Mesenchymal stem cell (in vitro differentiated cells and primary cell): ENCODE results near the gene TCF7.

ENCODE experiments used
- DNase-seq: peaks from one replicate; pipeline ENCODE4 v3.0.0-alpha.2; 2013
- H2AFZ ChIP-seq: one replicate; pipeline ENCODE4 v1.6.1; 2013; ENCODE audit warnings: low read depth, mild to moderate bottlenecking, control low read depth, inconsistent platforms, low read length, moderate library complexity
- H2AK5ac ChIP-seq: 2 replicates; pipeline ENCODE4 v1.6.1; 2013; ENCODE audit warnings: low read length, moderate library complexity, mild to moderate bottlenecking, inconsistent platforms; ENCODE audit not compliant: severe bottlenecking
- H2BK120ac ChIP-seq: one replicate; pipeline ENCODE4 v1.6.1; 2013; ENCODE audit warnings: low read depth, mild to moderate bottlenecking, inconsistent platforms, low read length, moderate library complexity
- H2BK12ac ChIP-seq, 2 experiments: one replicate each; pipeline ENCODE4 v1.6.1; 2013; ENCODE audit warnings: inconsistent platforms in 2 of 2, low read length in 2 of 2, mild to moderate bottlenecking in 2 of 2, moderate library complexity in 2 of 2, control low read depth in 1 of 2
- H2BK15ac ChIP-seq: one replicate; pipeline ENCODE4 v1.6.1; 2013; ENCODE audit warnings: mild to moderate bottlenecking, low read depth, inconsistent platforms; ENCODE audit not compliant: poor library complexity, severe bottlenecking
- H2BK5ac ChIP-seq: 2 replicates; pipeline ENCODE4 v1.6.1; 2013; ENCODE audit warnings: low read depth, mild to moderate bottlenecking, low read length, control low read depth, inconsistent platforms; ENCODE audit not compliant: poor library complexity, severe bottlenecking
- H3K14ac ChIP-seq, 2 experiments: one replicate each; pipeline ENCODE4 v1.6.1; 2013; ENCODE audit warnings: inconsistent platforms in 2 of 2, low read length in 2 of 2, control low read depth in 1 of 2, mild to moderate bottlenecking in 1 of 2, moderate library complexity in 1 of 2
- H3K18ac ChIP-seq, 2 experiments: one replicate each; pipeline ENCODE4 v1.6.1; 2013; ENCODE audit warnings: inconsistent platforms in 2 of 2, low read length in 2 of 2, control low read depth in 1 of 2, low read depth in 1 of 2, mild to moderate bottlenecking in 1 of 2
- H3K23ac ChIP-seq, 2 experiments: one replicate each; pipeline ENCODE4 v1.6.1; 2013; ENCODE audit warnings: inconsistent platforms in 2 of 2, low read length in 2 of 2, mild to moderate bottlenecking in 2 of 2, moderate library complexity in 2 of 2, control low read depth in 1 of 2
- H3K27ac ChIP-seq: 2 replicates; pipeline ENCODE4 v1.5.1; 2013; ENCODE audit warnings: mild to moderate bottlenecking, moderate library complexity, low read length, control low read depth, inconsistent platforms; ENCODE audit not compliant: poor library complexity, severe bottlenecking
- H3K27me3 ChIP-seq, 2 experiments: 2 replicates each; pipeline versions ENCODE4 v1.6.1 to v1.7.0; 2013; ENCODE audit warnings: low read length in 2 of 2, mild to moderate bottlenecking in 2 of 2, moderate library complexity in 2 of 2, control low read depth in 1 of 2, inconsistent platforms in 1 of 2; ENCODE audit not compliant: control insufficient read depth in 1 of 2, insufficient read depth in 1 of 2
- H3K36me3 ChIP-seq, 2 experiments: 2 replicates each; pipeline versions ENCODE4 v1.6.1 to v1.7.0; 2013; ENCODE audit warnings: low read length in 2 of 2, control low read depth in 1 of 2, inconsistent platforms in 1 of 2, low read depth in 1 of 2, mild to moderate bottlenecking in 1 of 2; ENCODE audit not compliant: insufficient read depth in 2 of 2, control insufficient read depth in 1 of 2
- H3K4ac ChIP-seq, 2 experiments: one replicate each; pipeline ENCODE4 v1.6.1; 2013; ENCODE audit warnings: inconsistent platforms in 2 of 2, low read length in 2 of 2, mild to moderate bottlenecking in 2 of 2, moderate library complexity in 2 of 2, control low read depth in 1 of 2, low read depth in 1 of 2
- H3K4me1 ChIP-seq: 2 replicates; pipeline ENCODE4 v1.6.1; 2013; ENCODE audit warnings: low read depth, low read length, control low read depth; ENCODE audit not compliant: control insufficient read depth, insufficient read depth
- H3K4me2 ChIP-seq: 2 replicates; pipeline ENCODE4 v1.6.1; 2013; ENCODE audit warnings: low read length, mild to moderate bottlenecking, inconsistent platforms; ENCODE audit not compliant: poor library complexity, severe bottlenecking
- H3K4me3 ChIP-seq, 2 experiments: 2 replicates each; pipeline versions ENCODE4 v1.5.1 to v1.7.0; 2013; ENCODE audit warnings: low read length in 2 of 2, mild to moderate bottlenecking in 2 of 2, control low read depth in 1 of 2, low read depth in 1 of 2; ENCODE audit not compliant: insufficient read depth in 1 of 2
- H3K79me1 ChIP-seq: replicated peaks from 2 replicates; pipeline ENCODE4 v1.6.1; 2013; ENCODE audit warnings: mild to moderate bottlenecking, control low read depth, low read length, inconsistent platforms; ENCODE audit not compliant: poor library complexity, severe bottlenecking
- H3K9ac ChIP-seq: 2 replicates; pipeline ENCODE4 v1.7.0; 2013; ENCODE audit warnings: mild to moderate bottlenecking, low read length, moderate library complexity
- H3K9me3 ChIP-seq: 2 replicates; pipeline ENCODE4 v1.7.0; 2013; ENCODE audit warnings: mild to moderate bottlenecking, low read length; ENCODE audit not compliant: control insufficient read depth
- H4K8ac ChIP-seq: one replicate; pipeline ENCODE4 v1.6.1; 2013; ENCODE audit warnings: inconsistent platforms, mild to moderate bottlenecking, low read length, moderate library complexity
- H4K91ac ChIP-seq: one replicate; pipeline ENCODE4 v1.6.1; 2013; ENCODE audit warnings: mild to moderate bottlenecking, low read length, inconsistent platforms
- WGBS: methylation state at CpG from one replicate; pipeline ENCODE4 v1.1.7; 2013; ENCODE audit warnings: mixed read lengths; 5-methylcytosine and 5-hydroxymethylcytosine counted together

TCF7 gene

DNA sequence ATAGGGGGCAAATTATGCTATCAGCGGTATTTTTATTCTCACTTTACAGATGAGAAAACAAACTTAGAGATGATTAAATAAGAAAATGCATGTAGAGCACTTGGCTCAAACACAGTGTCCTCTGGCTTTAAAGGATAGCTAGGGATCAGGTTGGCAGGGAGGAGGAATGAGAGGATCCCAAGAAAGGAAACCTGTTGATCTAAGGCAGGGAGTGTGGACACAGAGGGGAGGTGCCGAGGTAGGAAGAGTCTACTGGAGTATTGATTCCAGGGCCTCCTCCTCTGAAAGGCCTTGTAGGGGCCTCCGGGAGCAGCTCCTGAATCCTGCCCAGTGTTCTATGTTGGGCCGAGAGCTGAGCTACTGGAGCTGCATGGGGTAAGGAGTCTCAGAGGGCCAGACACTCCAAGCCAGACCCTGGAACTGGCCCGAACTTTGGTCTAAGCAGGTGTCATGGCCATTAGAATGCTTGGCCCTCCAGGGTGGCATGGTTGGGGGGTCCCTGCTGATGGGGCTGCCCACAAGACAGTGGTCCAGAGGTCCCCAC, 30.4 kb upstream of the TCF7 start:
- peaks cover 7% of the 10 kb centered on the region for H3K4me1 ChIP-seq
- H2BK120ac ChIP-seq: no peak overlapping the region
- H2AFZ ChIP-seq: no peak overlapping the region
- WGBS: 95% methylated on average over 5 of the region's 5 CpGs
- H3K9me3 ChIP-seq: no peaks in the 10 kb centered on the region
- no peak overlapping the region for H2AK5ac ChIP-seq
- no peak overlapping the region for H3K9ac ChIP-seq
- no peak overlapping the region for H3K18ac ChIP-seq
- H3K27ac ChIP-seq: no peak overlapping the region
- H2BK15ac ChIP-seq: no peak overlapping the region
- no peak overlapping the region for H2BK12ac ChIP-seq
- DNase-seq: no peak
- no peaks in the 10 kb centered on the region for H3K79me1 ChIP-seq
- no peak overlapping the region for H3K4ac ChIP-seq
- no peak overlapping the region for H2BK5ac ChIP-seq
- H3K36me3 ChIP-seq: no peaks in the 10 kb centered on the region
- H4K91ac ChIP-seq: peak overlapping the region; percentile 14
- no peak overlapping the region for H3K4me2 ChIP-seq
- H3K4me3 ChIP-seq: no peak overlapping the region
- no peak overlapping the region for H3K23ac ChIP-seq
- peaks cover 0 to 12% of the 10 kb centered on the region in 2 experiments for H3K27me3 ChIP-seq
- peak overlapping the region in 1 of 2 experiments; percentile 62 for H3K14ac ChIP-seq
- H4K8ac ChIP-seq: no peak overlapping the region

DNA sequence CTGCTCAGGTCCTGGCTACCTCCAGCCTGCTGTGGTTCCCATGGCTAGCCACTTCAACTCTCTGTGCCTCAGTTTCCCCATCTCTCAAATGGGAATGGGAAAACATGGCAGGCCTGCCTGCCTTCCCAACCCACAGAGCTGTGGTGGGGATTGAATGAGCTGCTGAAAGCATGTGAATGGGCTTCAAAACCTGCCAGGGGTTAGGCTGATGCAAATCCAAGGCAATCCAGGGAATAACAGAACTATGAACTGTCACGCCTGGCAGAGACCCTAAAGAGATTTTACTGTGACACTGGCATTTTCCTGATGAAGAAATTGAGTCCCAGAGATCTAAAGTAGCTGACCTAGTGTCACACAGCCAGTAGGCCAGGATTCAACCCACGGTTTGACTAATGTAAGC, 29.9 kb upstream of the TCF7 start:
- H2AFZ ChIP-seq: no peak overlapping the region
- no peak overlapping the region for H3K4ac ChIP-seq
- no peak overlapping the region for H2BK5ac ChIP-seq
- H3K27me3 ChIP-seq: peaks cover 0 to 13% of the 10 kb centered on the region in 2 experiments
- H2BK15ac ChIP-seq: no peak overlapping the region
- H3K27ac ChIP-seq: no peak overlapping the region
- H3K23ac ChIP-seq: no peak overlapping the region
- H2BK12ac ChIP-seq: no peak overlapping the region
- peaks cover 7% of the 10 kb centered on the region for H3K4me1 ChIP-seq
- no peak overlapping the region for H4K8ac ChIP-seq
- no peak overlapping the region for H2AK5ac ChIP-seq
- no peaks in the 10 kb centered on the region for H3K36me3 ChIP-seq
- H3K14ac ChIP-seq: peak overlapping the region in 1 of 2 experiments; percentile 62
- H3K9me3 ChIP-seq: no peaks in the 10 kb centered on the region
- H3K79me1 ChIP-seq: no peaks in the 10 kb centered on the region
- DNase-seq: no peak
- no peak overlapping the region for H3K9ac ChIP-seq
- H3K4me2 ChIP-seq: no peak overlapping the region
- no peak overlapping the region for H3K18ac ChIP-seq
- peak overlapping the region; percentile 14 for H4K91ac ChIP-seq
- H3K4me3 ChIP-seq: no peak overlapping the region
- H2BK120ac ChIP-seq: no peak overlapping the region
- WGBS: 40% methylated on average over 2 of the region's 2 CpGs

DNA sequence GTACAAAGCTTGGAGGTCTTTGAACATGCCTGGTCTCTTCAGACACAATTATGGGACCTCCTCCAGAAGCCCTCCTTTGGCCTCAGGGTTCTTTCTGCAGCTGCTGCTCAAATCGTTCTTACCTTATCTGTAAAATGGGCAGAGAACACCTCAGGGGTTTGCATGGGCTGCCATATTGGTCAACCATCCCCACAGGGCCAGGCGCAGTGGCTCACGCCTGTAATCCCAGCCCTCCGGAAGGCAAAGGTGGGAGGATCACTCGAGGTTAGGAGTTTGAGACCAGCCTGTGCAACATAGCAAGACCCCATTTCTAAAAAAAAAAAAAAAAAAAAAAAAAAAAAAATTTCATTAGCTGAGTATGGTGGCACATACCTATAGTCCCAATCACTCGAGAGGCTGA, 29.1 kb upstream of the TCF7 start:
- Histone ChIP-seq H2AK5ac (no peak overlapping the region), H3K23ac (no peak overlapping the region), H3K4ac (no peak overlapping the region), H3K36me3 (no peaks in the 10 kb centered on the region), H4K91ac (no peak overlapping the region), H2AFZ (no peak overlapping the region), H3K4me1 (peaks cover 7% of the 10 kb centered on the region), H3K27ac (no peak overlapping the region), H3K27me3 (peaks cover 0 to 13% of the 10 kb centered on the region in 2 experiments), H2BK5ac (no peak overlapping the region), H3K9me3 (no peaks in the 10 kb centered on the region), H3K9ac (no peak overlapping the region), H2BK15ac (no peak overlapping the region), H2BK120ac (no peak overlapping the region), H3K79me1 (no peaks in the 10 kb centered on the region), H3K14ac (no peak overlapping the region), H3K4me3 (no peak overlapping the region), H4K8ac (no peak overlapping the region), H2BK12ac (no peak overlapping the region), H3K18ac (no peak overlapping the region), H3K4me2 (no peak overlapping the region)
- no peak for DNase-seq
- WGBS: 87% methylated on average over 4 of the region's 6 CpGs

DNA sequence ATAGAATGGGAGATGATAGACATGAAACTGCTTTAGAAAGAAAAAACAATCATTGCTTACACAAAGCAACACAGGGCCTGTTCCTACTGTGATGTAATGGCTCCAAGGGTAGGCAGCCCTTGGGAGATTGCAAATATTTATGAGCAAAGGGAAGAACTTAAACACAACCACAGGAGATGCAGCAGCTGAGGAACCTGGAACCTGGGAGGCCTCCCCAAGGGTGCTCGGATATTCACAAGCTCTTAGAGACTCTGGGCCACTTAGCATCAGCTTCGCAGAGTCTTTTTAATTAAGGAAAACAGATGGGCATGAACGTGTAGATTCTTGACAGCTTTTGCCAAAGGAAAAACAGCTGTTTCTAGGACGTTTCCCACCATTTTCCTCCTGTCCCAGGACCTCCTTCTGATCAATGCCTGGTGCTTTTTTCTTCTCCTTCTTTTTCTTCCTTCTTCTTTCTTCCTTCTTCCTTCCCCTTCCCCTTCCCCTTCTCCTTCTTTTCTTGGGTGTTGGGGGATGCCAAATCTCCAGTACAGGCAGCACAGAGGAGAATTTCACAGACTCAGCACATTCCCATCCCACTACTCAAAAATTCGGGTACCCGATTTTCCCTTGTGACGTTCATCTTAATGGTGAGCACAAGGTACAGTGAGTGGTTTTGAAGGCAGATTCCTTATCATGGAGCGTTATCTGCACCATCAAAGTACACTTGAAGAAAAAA, 28.1 kb upstream of the TCF7 start:
- DNase-seq: no peak
- Histone ChIP-seq H2AK5ac (no peak overlapping the region), H2BK5ac (no peak overlapping the region), H2BK12ac (no peak overlapping the region), H3K23ac (no peak overlapping the region), H2AFZ (no peak overlapping the region), H3K14ac (no peak overlapping the region), H3K9ac (no peak overlapping the region), H3K4me3 (no peak overlapping the region), H3K4ac (no peak overlapping the region), H3K27me3 (peaks cover 0 to 22% of the 10 kb centered on the region in 2 experiments), H3K4me2 (no peak overlapping the region), H4K91ac (no peak overlapping the region), H2BK15ac (no peak overlapping the region), H3K27ac (no peak overlapping the region), H3K9me3 (no peaks in the 10 kb centered on the region), H4K8ac (no peak overlapping the region), H3K79me1 (no peaks in the 10 kb centered on the region), H3K36me3 (no peaks in the 10 kb centered on the region), H2BK120ac (no peak overlapping the region), H3K4me1 (peaks cover 7% of the 10 kb centered on the region), H3K18ac (no peak overlapping the region)
- WGBS: 72% methylated on average over 6 of the region's 8 CpGs
